ENCODE data around the gene CFDP1. TPM values are rescaled to one million over a fixed set of nuclear protein-coding genes. Genes with fewer than 3 reads are reported as not detected.

CFDP1 gene
- total RNA-seq, 2 donors from 2014 or later = 35.1 to 52.3 TPM

- Mint-ChIP-seq H3K9me3 (no peaks in the 10 kb centered on the region), H3K27me3 (no peaks in the 10 kb centered on the region), H3K4me3 (peak overlapping the region; percentile 41), H3K4me1 (peaks cover 48% of the 10 kb centered on the region), H3K36me3 (ENCODE audit: low read depth) (peaks cover 50% of the 10 kb centered on the region), H3K27ac (no peak overlapping the region)
- peak; percentile 49 for ATAC-seq (replicated peaks)
Measured at GRCh38 chr16:75379911-75380847, 53.1 kb downstream of the CFDP1 start.

GRCh38 chr16:75379339-75379738 lies 54.0 kb downstream of the CFDP1 start:
- peak; percentile 88 for ATAC-seq (replicated peaks)
- peak overlapping the region; percentile 8 for H3K27ac Mint-ChIP-seq
- H3K36me3 Mint-ChIP-seq (ENCODE audit: low read depth) = peaks cover 54% of the 10 kb centered on the region
- peaks cover 48% of the 10 kb centered on the region for H3K4me1 Mint-ChIP-seq
- H3K9me3 Mint-ChIP-seq = no peaks in the 10 kb centered on the region
- H3K4me3 Mint-ChIP-seq = peak overlapping the region; percentile 41
- H3K27me3 Mint-ChIP-seq = no peaks in the 10 kb centered on the region

GRCh38 chr16:75378616-75379015 lies 54.7 kb downstream of the CFDP1 start:
- H3K27ac Mint-ChIP-seq = peak overlapping the region; percentile 8
- no peaks in the 10 kb centered on the region for H3K9me3 Mint-ChIP-seq
- peak overlapping the region; percentile 41 for H3K4me3 Mint-ChIP-seq
- no peak for ATAC-seq (replicated peaks)
- H3K27me3 Mint-ChIP-seq = no peaks in the 10 kb centered on the region
- H3K4me1 Mint-ChIP-seq = peaks cover 48% of the 10 kb centered on the region
- H3K36me3 Mint-ChIP-seq (ENCODE audit: low read depth) = peaks cover 54% of the 10 kb centered on the region

- Mint-ChIP-seq H3K4me1 (peaks cover 48% of the 10 kb centered on the region), H3K27me3 (no peaks in the 10 kb centered on the region), H3K36me3 (ENCODE audit: low read depth) (peaks cover 58% of the 10 kb centered on the region), H3K4me3 (no peak overlapping the region), H3K9me3 (no peaks in the 10 kb centered on the region), H3K27ac (no peak overlapping the region)
- no peak for ATAC-seq (replicated peaks)
Measured at GRCh38 chr16:75377729-75378386, 55.4 kb downstream of the CFDP1 start.

GRCh38 chr16:75376475-75377161 lies 56.7 kb downstream of the CFDP1 start:
- ATAC-seq (replicated peaks) = no peak
- peaks cover 69% of the 10 kb centered on the region for H3K36me3 Mint-ChIP-seq (ENCODE audit: low read depth)
- H3K4me3 Mint-ChIP-seq = no peak overlapping the region
- no peaks in the 10 kb centered on the region for H3K9me3 Mint-ChIP-seq
- H3K27ac Mint-ChIP-seq = no peak overlapping the region
- H3K27me3 Mint-ChIP-seq = no peaks in the 10 kb centered on the region
- peaks cover 41% of the 10 kb centered on the region for H3K4me1 Mint-ChIP-seq

- H3K4me3 Mint-ChIP-seq = no peak overlapping the region
- H3K4me1 Mint-ChIP-seq = peaks cover 21% of the 10 kb centered on the region
- H3K9me3 Mint-ChIP-seq = no peaks in the 10 kb centered on the region
- ATAC-seq (replicated peaks) = no peak
- H3K36me3 Mint-ChIP-seq (ENCODE audit: low read depth) = peaks cover 61% of the 10 kb centered on the region
- H3K27me3 Mint-ChIP-seq = no peaks in the 10 kb centered on the region
- H3K27ac Mint-ChIP-seq = no peak overlapping the region
Measured at GRCh38 chr16:75374388-75374787, 58.9 kb downstream of the CFDP1 start.

GRCh38 chr16:75372236-75372856 lies 61.0 kb downstream of the CFDP1 start:
- no peak overlapping the region for H3K4me3 Mint-ChIP-seq
- H3K27me3 Mint-ChIP-seq = no peaks in the 10 kb centered on the region
- H3K4me1 Mint-ChIP-seq = peaks cover 2% of the 10 kb centered on the region
- ATAC-seq (replicated peaks) = no peak
- no peaks in the 10 kb centered on the region for H3K9me3 Mint-ChIP-seq
- no peak overlapping the region for H3K27ac Mint-ChIP-seq
- H3K36me3 Mint-ChIP-seq (ENCODE audit: low read depth) = peaks cover 54% of the 10 kb centered on the region

GRCh38 chr16:75371171-75371570 lies 62.1 kb downstream of the CFDP1 start:
- H3K4me3 Mint-ChIP-seq = no peak overlapping the region
- H3K4me1 Mint-ChIP-seq = no peaks in the 10 kb centered on the region

GRCh38 chr16:75364286-75364791 lies 69.0 kb downstream of the CFDP1 start:
- no peaks in the 10 kb centered on the region for H3K9me3 Mint-ChIP-seq
- H3K27ac Mint-ChIP-seq = no peak overlapping the region
- ATAC-seq (replicated peaks) = no peak
- no peaks in the 10 kb centered on the region for H3K27me3 Mint-ChIP-seq
- no peak overlapping the region for H3K4me3 Mint-ChIP-seq
- peaks cover 53% of the 10 kb centered on the region for H3K36me3 Mint-ChIP-seq (ENCODE audit: low read depth)
- H3K4me1 Mint-ChIP-seq = peaks cover 4% of the 10 kb centered on the region

More at GRCh38 chr16:75371171-75371570, 62.1 kb downstream of the CFDP1 start:
- Mint-ChIP-seq H3K27me3 (no peaks in the 10 kb centered on the region), H3K36me3 (ENCODE audit: low read depth) (peaks cover 49% of the 10 kb centered on the region), H3K9me3 (no peaks in the 10 kb centered on the region), H3K27ac (no peak overlapping the region)
- no peak for ATAC-seq (replicated peaks)

GRCh38 chr16:75362846-75363245 lies 70.5 kb downstream of the CFDP1 start:
- no peak for ATAC-seq (replicated peaks)
- Mint-ChIP-seq H3K27ac (no peak overlapping the region), H3K9me3 (no peaks in the 10 kb centered on the region), H3K27me3 (no peaks in the 10 kb centered on the region), H3K4me1 (peaks cover 4% of the 10 kb centered on the region), H3K36me3 (ENCODE audit: low read depth) (peaks cover 43% of the 10 kb centered on the region), H3K4me3 (no peak overlapping the region)

- no peak overlapping the region for H3K27ac Mint-ChIP-seq
- no peaks in the 10 kb centered on the region for H3K27me3 Mint-ChIP-seq
- no peak overlapping the region for H3K4me3 Mint-ChIP-seq
- no peaks in the 10 kb centered on the region for H3K9me3 Mint-ChIP-seq
- peaks cover 4% of the 10 kb centered on the region for H3K4me1 Mint-ChIP-seq
- no peak for ATAC-seq (replicated peaks)
- peaks cover 39% of the 10 kb centered on the region for H3K36me3 Mint-ChIP-seq (ENCODE audit: low read depth)
Measured at GRCh38 chr16:75361936-75362335, 71.4 kb downstream of the CFDP1 start.

- H3K27ac Mint-ChIP-seq = no peak overlapping the region
- no peak for ATAC-seq (replicated peaks)
Measured at GRCh38 chr16:75354170-75354569, 79.1 kb downstream of the CFDP1 start.

GRCh38 chr16:75351183-75351582 lies 82.1 kb downstream of the CFDP1 start:
- H3K36me3 Mint-ChIP-seq (ENCODE audit: low read depth) = peaks cover 17% of the 10 kb centered on the region
- H3K9me3 Mint-ChIP-seq = no peaks in the 10 kb centered on the region
- no peak overlapping the region for H3K27ac Mint-ChIP-seq
- no peak for ATAC-seq (replicated peaks)
- no peaks in the 10 kb centered on the region for H3K27me3 Mint-ChIP-seq
- H3K4me3 Mint-ChIP-seq = no peak overlapping the region
- no peaks in the 10 kb centered on the region for H3K4me1 Mint-ChIP-seq

More at GRCh38 chr16:75354170-75354569, 79.1 kb downstream of the CFDP1 start:
- H3K27me3 Mint-ChIP-seq = no peaks in the 10 kb centered on the region
- H3K4me3 Mint-ChIP-seq = no peak overlapping the region
- H3K36me3 Mint-ChIP-seq (ENCODE audit: low read depth) = peaks cover 6% of the 10 kb centered on the region
- no peaks in the 10 kb centered on the region for H3K4me1 Mint-ChIP-seq
- H3K9me3 Mint-ChIP-seq = no peaks in the 10 kb centered on the region

- Mint-ChIP-seq H3K27ac (no peak overlapping the region), H3K4me1 (peaks cover 6% of the 10 kb centered on the region), H3K27me3 (no peaks in the 10 kb centered on the region), H3K4me3 (no peak overlapping the region), H3K36me3 (ENCODE audit: low read depth) (peaks cover 23% of the 10 kb centered on the region), H3K9me3 (no peaks in the 10 kb centered on the region)
- ATAC-seq (replicated peaks) = no peak
Measured at GRCh38 chr16:75345711-75346110, 87.6 kb downstream of the CFDP1 start.
